H1 (cell line): ENCODE results near the gene MNS1. TPM values are rescaled to one million over a fixed set of nuclear protein-coding genes. Genes with fewer than 3 reads are reported as not detected.

Experiments used
- CTCF ChIA-PET: fragments of 300-600 bp; sonication (Branson Sonifier 250); formaldehyde crosslinking; loops from one replicate; lab custom pipeline; 2021; ENCODE audit not compliant: partially characterized antibody; lab: Charles Lee
- POLR2A ChIA-PET: fragments of 300-600 bp; sonication (Branson Sonifier 250); formaldehyde crosslinking; loops from one replicate; lab custom pipeline; 2021; ENCODE audit warnings: inconsistent platforms; ENCODE audit not compliant: partially characterized antibody; lab: Charles Lee
- DNase-seq, 2 experiments: peaks; one replicate each; pipeline versions ENCODE4 v3.0.0 to v3.0.0-alpha.2; 2010 to 2022; ENCODE audit warnings: low spot score in 2 of 2, low read depth in 1 of 2, mixed read lengths in 1 of 2
- FAIRE-seq: peaks from 2 replicates; lab custom pipeline; 2011; peaks lifted over from hg19 to GRCh38; lab: Jason Lieb, UNC
- H2AFZ ChIP-seq: 2 replicates; pipeline ENCODE4 v1.8.1; 2012; ENCODE audit warnings: low read length, inconsistent platforms
- H2AK5ac ChIP-seq: 2 replicates; pipeline ENCODE4 v1.6.1; 2013; ENCODE audit warnings: low read depth, low read length
- H2BK120ac ChIP-seq: replicated peaks from 2 replicates; pipeline ENCODE3; 2013; ENCODE audit warnings: low read depth, low read length, inconsistent platforms
- H2BK12ac ChIP-seq: 2 replicates; pipeline ENCODE4 v1.6.1; 2013; ENCODE audit warnings: low read depth, low read length
- H2BK15ac ChIP-seq: 2 replicates; pipeline ENCODE4 v1.6.1; 2013; ENCODE audit warnings: low read length
- H2BK20ac ChIP-seq: 2 replicates; pipeline ENCODE4 v1.6.1; 2013; ENCODE audit warnings: low read length
- H2BK5ac ChIP-seq: 2 replicates; pipeline ENCODE4 v1.6.1; 2013; ENCODE audit warnings: low read depth, low read length
- H3K14ac ChIP-seq: 2 replicates; pipeline ENCODE4 v1.6.1; 2013; ENCODE audit warnings: inconsistent platforms; ENCODE audit not compliant: insufficient read length
- H3K18ac ChIP-seq: 2 replicates; pipeline ENCODE4 v1.6.1; 2013; ENCODE audit warnings: low read length; ENCODE audit errors: extremely low read depth
- H3K23ac ChIP-seq: 2 replicates; pipeline ENCODE4 v1.6.1; 2013; ENCODE audit warnings: inconsistent platforms; ENCODE audit not compliant: insufficient read length
- H3K23me2 ChIP-seq: 2 replicates; pipeline ENCODE4 v1.6.1; 2013; ENCODE audit warnings: low read depth, low read length
- H3K27ac ChIP-seq: 2 replicates; pipeline ENCODE4 v1.6.1; 2011; ENCODE audit warnings: low read depth, low read length, inconsistent platforms
- H3K27me3 ChIP-seq, 4 experiments: replicated peaks in 1 of 4; 1 replicate in 1 of 4; 2 replicates in 3 of 4; pipeline versions ENCODE4 v1.6.1 to v1.8.1; 2011 to 2013; ENCODE audit warnings: low read length in 3 of 4, mild to moderate bottlenecking in 3 of 4, inconsistent platforms in 2 of 4, mixed read lengths in 2 of 4, moderate library complexity in 1 of 4; ENCODE audit not compliant: control insufficient read depth in 3 of 4, insufficient read depth in 3 of 4; ENCODE audit errors: extremely low read depth in 1 of 4
- H3K36me3 ChIP-seq, 4 experiments: 2 replicates each; pipeline versions ENCODE4 v1.6.1 to v1.8.1; 2011 to 2013; ENCODE audit warnings: mild to moderate bottlenecking in 4 of 4, low read length in 3 of 4, moderate library complexity in 2 of 4, control low read depth in 1 of 4, inconsistent platforms in 1 of 4; ENCODE audit not compliant: insufficient read depth in 4 of 4, control insufficient read depth in 2 of 4
- H3K4ac ChIP-seq: replicated peaks from 2 replicates; pipeline ENCODE3; 2013; ENCODE audit warnings: low read length, low read depth, mixed read lengths, inconsistent platforms; ENCODE audit not compliant: insufficient read length
- H3K4me1 ChIP-seq, 4 experiments: replicated peaks in 1 of 4; 1 replicate in 1 of 4; 2 replicates in 3 of 4; pipeline versions ENCODE4 v1.6.1 to v1.8.1; 2011 to 2013; ENCODE audit warnings: low read length in 3 of 4, inconsistent platforms in 2 of 4, mixed read lengths in 1 of 4; ENCODE audit not compliant: insufficient read depth in 4 of 4, control insufficient read depth in 3 of 4
- H3K4me2 ChIP-seq, 2 experiments: 2 replicates each; pipeline versions ENCODE4 v1.6.1 to v1.8.1; 2011 to 2013; ENCODE audit warnings: low read depth in 2 of 2, low read length in 2 of 2, control low read depth in 1 of 2, inconsistent platforms in 1 of 2, mild to moderate bottlenecking in 1 of 2; ENCODE audit not compliant: insufficient read depth in 1 of 2
- H3K4me3 ChIP-seq, 4 experiments: fragments of 200-600, 300-600 bp in 1 of 4; sonication (generic), shearing (Covaris generic), sonication (Bioruptor Twin) in 1 of 4; 2 replicates each; pipeline versions ENCODE4 v1.5.1 to v1.8.1; 2011 to 2016; ENCODE audit warnings: low read length in 4 of 4, low read depth in 3 of 4, control low read depth in 2 of 4, inconsistent platforms in 2 of 4, mild to moderate bottlenecking in 2 of 4, mixed read lengths in 1 of 4, moderate library complexity in 1 of 4; ENCODE audit not compliant: insufficient read depth in 2 of 4; ENCODE audit errors: extremely low read depth in 1 of 4
- H3K56ac ChIP-seq: replicated peaks from 2 replicates; pipeline ENCODE3; 2013; ENCODE audit warnings: low read depth, mild to moderate bottlenecking, mixed read lengths, low read length, inconsistent platforms; ENCODE audit not compliant: insufficient read length
- H3K79me1 ChIP-seq: 2 replicates; pipeline ENCODE4 v1.6.1; 2013; ENCODE audit warnings: low read depth, low read length, control low read depth
- H3K79me2 ChIP-seq, 2 experiments: 2 replicates each; pipeline versions ENCODE4 v1.6.1 to v1.8.1; 2012 to 2013; ENCODE audit warnings: low read length in 2 of 2, mild to moderate bottlenecking in 2 of 2, inconsistent platforms in 1 of 2; ENCODE audit not compliant: insufficient read depth in 2 of 2, control insufficient read depth in 1 of 2
- H3K9ac ChIP-seq, 4 experiments: replicated peaks in 1 of 4; 1 replicate in 1 of 4; 2 replicates in 3 of 4; pipeline versions ENCODE4 v1.6.1 to v1.8.1; 2011 to 2013; ENCODE audit warnings: low read depth in 3 of 4, low read length in 3 of 4, control low read depth in 2 of 4, mild to moderate bottlenecking in 2 of 4, moderate library complexity in 2 of 4, inconsistent platforms in 1 of 4; ENCODE audit errors: extremely low read depth in 1 of 4
- H3K9me3 ChIP-seq, 2 experiments: 2 replicates each; pipeline versions ENCODE4 v1.6.1 to v1.8.1; 2012 to 2013; ENCODE audit warnings: mild to moderate bottlenecking in 2 of 2, moderate library complexity in 2 of 2, control low read depth in 1 of 2, inconsistent platforms in 1 of 2, low read depth in 1 of 2, low read length in 1 of 2, mixed read lengths in 1 of 2; ENCODE audit not compliant: insufficient read depth in 2 of 2
- H4K20me1 ChIP-seq, 2 experiments: replicated peaks in 1 of 2; 2 replicates each; pipeline versions ENCODE3 to v1.8.1; 2011 to 2013; ENCODE audit warnings: inconsistent platforms in 2 of 2, low read length in 2 of 2, mild to moderate bottlenecking in 1 of 2; ENCODE audit not compliant: insufficient read depth in 2 of 2, control insufficient read depth in 1 of 2
- H4K5ac ChIP-seq: 2 replicates; pipeline ENCODE4 v1.6.1; 2013; ENCODE audit warnings: low read length, low read depth, mixed read lengths, inconsistent platforms; ENCODE audit not compliant: insufficient read length
- H4K8ac ChIP-seq: 2 replicates; pipeline ENCODE4 v1.8.0; 2013; ENCODE audit warnings: mild to moderate bottlenecking, moderate library complexity, low read length, inconsistent platforms; ENCODE audit not compliant: insufficient read depth; ENCODE audit errors: extremely low read depth
- H4K91ac ChIP-seq: replicated peaks from 2 replicates; pipeline ENCODE3; 2013; ENCODE audit warnings: low read length, mixed read lengths, inconsistent platforms; ENCODE audit not compliant: insufficient read length
- ASH2L ChIP-seq: fragments of 200-600, 300-600 bp; sonication (generic); IDR thresholded peaks from one replicate; pipeline ENCODE4 v1.7.1; 2017; ENCODE audit warnings: low read length
- CBX5 ChIP-seq: fragments of 300-800, 300-1000 bp; sonication (generic); IDR thresholded peaks from 2 replicates; pipeline ENCODE4 v1.7.1; 2016; ENCODE audit warnings: antibody characterized with exemption, low read length, low read depth
- CTBP2 ChIP-seq: IDR thresholded peaks from 2 replicates; pipeline ENCODE4 v1.7.0; 2011; ENCODE audit warnings: borderline replicate concordance, mild to moderate bottlenecking, moderate library complexity, mixed read lengths, low read length; ENCODE audit not compliant: insufficient read depth, insufficient read length
- EZH2 ChIP-seq: fragments of 200-600 bp; sonication (generic); IDR thresholded peaks from 2 replicates; pipeline ENCODE4 v1.7.1; 2012; ENCODE audit warnings: low read depth, mild to moderate bottlenecking, moderate library complexity, low read length, inconsistent platforms; ENCODE audit not compliant: severe bottlenecking
- GTF2F1 ChIP-seq: IDR thresholded peaks from 2 replicates; pipeline ENCODE4 v1.6.1; 2012; ENCODE audit warnings: low read depth, low read length, improper control_type of control experiment, borderline replicate concordance
- MAFK ChIP-seq: IDR thresholded peaks from 2 replicates; pipeline ENCODE4 v1.6.1; 2012; ENCODE audit warnings: low read depth, mild to moderate bottlenecking, improper control_type of control experiment, low read length
- PHF8 ChIP-seq: fragments of 200-600 bp; sonication (generic); conservative IDR thresholded peaks from 2 replicates; pipeline ENCODE4 v1.7.1; 2012; ENCODE audit warnings: low read depth, mild to moderate bottlenecking, inconsistent platforms, low read length, moderate library complexity
- POU5F1 ChIP-seq: IDR thresholded peaks from 2 replicates; pipeline ENCODE4 v1.6.1; 2011; ENCODE audit warnings: low read depth, mild to moderate bottlenecking, low read length, moderate library complexity
- RFX5 ChIP-seq: IDR thresholded peaks from 2 replicates; pipeline ENCODE4 v1.6.1; 2011; ENCODE audit warnings: low read depth, low read length, improper control_type of control experiment, borderline replicate concordance
- SRF ChIP-seq: IDR thresholded peaks from 2 replicates; pipeline ENCODE4 v1.6.1; 2011; ENCODE audit warnings: mild to moderate bottlenecking, low read depth, low read length, moderate library complexity
- WGBS, 2 experiments: shearing (Covaris generic) in 1 of 2; methylation state at CpG; one replicate each; pipeline versions ENCODE4 v1.1.6 to v1.1.7; 2013 to 2015; ENCODE audit warnings: low lambda C conversion rate in 2 of 2, mixed read lengths in 2 of 2, inconsistent platforms in 1 of 2, low coverage in 1 of 2, missing lambda C conversion rate in 1 of 2; ENCODE audit not compliant: insufficient replicate concordance in 2 of 2, insufficient coverage in 1 of 2, insufficient read length in 1 of 2; ENCODE audit errors: extremely low coverage in 1 of 2, missing lambda C conversion rate in 1 of 2; 5-methylcytosine and 5-hydroxymethylcytosine counted together
- polyA plus RNA-seq, 7 experiments: library from polyadenylated mRNA; depleted of rRNA in 3 of 7; stranded (reverse) in 5 of 7; unstranded in 2 of 7; fragments of >200 nt in 5 of 7; fragments of 200-250 nt in 2 of 7; gene quantifications; 1 replicate in 5 of 7; 2 replicates in 1 of 7; 4 replicates in 1 of 7; pipeline versions ENCODE4 v1.2.1 to v1.2.3, GENCODE V29; 2011 to 2013; ENCODE audit warnings: missing spikeins in 2 of 7, mixed read lengths in 2 of 7
- total RNA-seq: library from RNA; stranded (reverse); fragmentation: NEBNext Ultra II Directional; extraction: Animal tissue kit (Norgen Biotek cat#: 25700); gene quantifications from 2 replicates; pipeline ENCODE4 v1.2.1, GENCODE V29; 2021
- TF ChIP-seq, protein P1 (sequence below): IDR thresholded peaks from 2 replicates; pipeline ENCODE4 v1.6.1; 2011; ENCODE audit warnings: low read length, improper control_type of control experiment
- TF ChIP-seq, protein P2 (sequence below): IDR thresholded peaks from 2 replicates; pipeline ENCODE4 v1.6.1; 2012; ENCODE audit warnings: inconsistent platforms

Gene MNS1
- total and polyA plus RNA-seq, 2 of the 8 experiments (the other 6 are each of a cell fraction or from before 2014, with no cell fraction given): 0.57 TPM; not detected in 1

GRCh38 chr15:56468401-56468800, 3.5 kb upstream of the MNS1 start:
- Histone ChIP-seq H3K18ac (no peak overlapping the region), H4K20me1 (no peaks in the 10 kb centered on the region), H2AK5ac (no peak overlapping the region), H3K4me1 (peaks cover 0 to 3% (median 1%) of the 10 kb centered on the region in 4 experiments; a peak in 2 of 7 replicates), H2BK5ac (no peak overlapping the region), H3K79me1 (no peaks in the 10 kb centered on the region), H3K79me2 (no peaks in the 10 kb centered on the region), H3K4me2 (no peak overlapping the region), H4K8ac (no peak overlapping the region), H3K9me3 (no peaks in the 10 kb centered on the region), H3K23ac (no peak overlapping the region), H3K27me3 (peaks cover 0 to 6% (median 4%) of the 10 kb centered on the region in 4 experiments; a peak in 4 of 7 replicates), H2BK120ac (no peak overlapping the region), H2BK20ac (no peak overlapping the region), H3K14ac (no peak overlapping the region), H4K91ac (no peak overlapping the region), H3K56ac (no peak overlapping the region), H2BK12ac (no peak overlapping the region), H3K23me2 (peaks cover 2% of the 10 kb centered on the region; the same call in 1 of the 2 replicates), H3K27ac (no peak overlapping the region), H3K4ac (no peak overlapping the region), H3K4me3 (no peak overlapping the region), H2AFZ (no peak overlapping the region), H2BK15ac (no peak overlapping the region), H3K36me3 (no peaks in the 10 kb centered on the region), H3K9ac (no peak overlapping the region), H4K5ac (no peak overlapping the region)
- ChIA-PET POLR2A (interaction anchor here (1.1 kb wide), 1 partner anchor 918 kb away, joined by 3 read pairs; no protein-coding TSS in a partner anchor), CTCF (interaction anchor here (1.4 kb wide), 1 partner anchor 23 kb away, joined by 4 read pairs; no protein-coding TSS in a partner anchor)
- FAIRE-seq (no peak), DNase-seq (no peak)
- 83% methylated on average over 2 of the region's 2 CpGs; no CpG with 5 or more reads in 1 of the 2 experiments for WGBS, 2 experiments
- TF ChIP-seq EZH2: no peak
- TF ChIP-seq, protein P1, sequence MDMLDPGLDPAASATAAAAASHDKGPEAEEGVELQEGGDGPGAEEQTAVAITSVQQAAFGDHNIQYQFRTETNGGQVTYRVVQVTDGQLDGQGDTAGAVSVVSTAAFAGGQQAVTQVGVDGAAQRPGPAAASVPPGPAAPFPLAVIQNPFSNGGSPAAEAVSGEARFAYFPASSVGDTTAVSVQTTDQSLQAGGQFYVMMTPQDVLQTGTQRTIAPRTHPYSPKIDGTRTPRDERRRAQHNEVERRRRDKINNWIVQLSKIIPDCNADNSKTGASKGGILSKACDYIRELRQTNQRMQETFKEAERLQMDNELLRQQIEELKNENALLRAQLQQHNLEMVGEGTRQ: no peak
- no peak for TF ChIP-seq CBX5
- no peak for TF ChIP-seq POU5F1
- TF ChIP-seq SRF: no peak
- no peak for TF ChIP-seq MAFK
- no peak for TF ChIP-seq GTF2F1
- no peak for TF ChIP-seq RFX5
- no peak for TF ChIP-seq ASH2L
- TF ChIP-seq, protein P2, sequence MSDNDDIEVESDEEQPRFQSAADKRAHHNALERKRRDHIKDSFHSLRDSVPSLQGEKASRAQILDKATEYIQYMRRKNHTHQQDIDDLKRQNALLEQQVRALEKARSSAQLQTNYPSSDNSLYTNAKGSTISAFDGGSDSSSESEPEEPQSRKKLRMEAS: no peak
- no peak for TF ChIP-seq PHF8
- no peak for TF ChIP-seq CTBP2
